SK-N-MC (cell line): Measurements from ENCODE around the gene PTPRN2.

ENCODE experiments used
- DNase-seq: peaks from one replicate; pipeline ENCODE4 v3.0.0-alpha.2; 2011; ENCODE audit warnings: low read depth, low spot score
- H3K27ac ChIP-seq: fragments of 200-600 bp; sonication (generic); 2 replicates; pipeline ENCODE4 v1.5.1; 2016; ENCODE audit warnings: mixed run types
- H3K36me3 ChIP-seq: fragments of 200-600 bp; sonication (generic); 2 replicates; pipeline ENCODE4 v1.6.1; 2017; ENCODE audit warnings: antibody characterized with exemption, low read length, mixed read lengths; ENCODE audit not compliant: insufficient read depth
- H3K4me3 ChIP-seq: fragments of 200-600 bp; sonication (generic); 2 replicates; pipeline ENCODE4 v1.5.1; 2016
- H3K9ac ChIP-seq: fragments of 200-600 bp; sonication (generic); 2 replicates; pipeline ENCODE4 v1.8.0; 2017; ENCODE audit warnings: mixed run types, mixed read lengths; ENCODE audit not compliant: insufficient read length
- H3K9me3 ChIP-seq: fragments of 200-600 bp; sonication (generic); 2 replicates; pipeline ENCODE4 v1.6.1; 2017; ENCODE audit warnings: low read depth, mild to moderate bottlenecking, antibody characterized with exemption, low read length, moderate library complexity, mixed read lengths
- EZH2 ChIP-seq: fragments of 200-600 bp; sonication (generic); IDR thresholded peaks from one replicate; pipeline ENCODE4 v1.6.1; 2017; ENCODE audit warnings: antibody characterized with exemption
- FOXP2 ChIP-seq: optimal IDR thresholded peaks from 2 replicates; pipeline ENCODE3; 2011; ENCODE audit warnings: mild to moderate bottlenecking, moderate library complexity; ENCODE audit not compliant: insufficient read depth; ENCODE audit errors: extremely low read length, control extremely low read depth
- POLR2AphosphoS5 ChIP-seq: IDR thresholded peaks from 2 replicates; pipeline ENCODE4 v1.6.1; 2012; ENCODE audit warnings: mild to moderate bottlenecking, low read depth, low read length, borderline replicate concordance

The PTPRN2 gene

DNA sequence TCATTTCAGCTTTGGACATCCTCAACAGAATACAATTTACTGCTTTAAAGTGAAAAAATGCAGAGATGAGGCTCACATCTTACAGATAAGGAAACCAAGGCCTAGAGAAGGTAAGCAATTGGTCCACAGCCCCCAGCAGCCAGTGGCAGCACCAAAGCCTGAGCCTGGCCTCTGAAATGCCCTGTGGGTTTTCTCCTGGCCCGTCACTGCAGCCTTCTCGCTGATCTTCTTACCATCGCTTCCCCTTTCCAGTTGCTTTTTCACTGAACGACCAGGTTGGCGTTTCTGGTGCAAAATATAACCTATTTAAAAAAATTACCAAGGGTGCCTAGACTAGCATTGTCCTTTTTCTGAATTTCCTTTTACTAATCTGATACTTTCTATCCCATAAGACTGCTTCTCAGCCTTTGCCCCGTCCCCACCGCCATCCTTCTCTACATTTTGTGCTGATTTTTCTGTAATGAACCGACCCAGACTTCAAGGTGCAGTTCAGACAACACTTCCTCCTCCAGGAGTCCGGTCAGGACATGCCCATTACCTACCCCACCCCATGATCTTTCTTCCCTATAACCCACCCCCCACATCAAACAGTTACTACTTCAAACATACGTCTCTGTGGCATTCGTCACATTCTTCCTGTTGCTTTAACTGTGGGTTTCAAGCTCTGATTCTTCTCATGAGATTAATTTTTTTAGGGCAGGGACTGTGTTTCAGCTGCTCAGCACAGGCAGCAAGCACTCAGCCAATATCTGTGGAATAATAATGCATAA is 961.5 kb downstream of the PTPRN2 start:
- Histone ChIP-seq H3K4me3 (no peak overlapping the region), H3K9me3 (no peaks in the 10 kb centered on the region), H3K36me3 (no peaks in the 10 kb centered on the region), H3K27ac (no peak overlapping the region), H3K9ac (no peak overlapping the region)
- DNase-seq, result no peak
- TF ChIP-seq EZH2 (no peak), FOXP2 (no peak), POLR2AphosphoS5 (no peak)

DNA sequence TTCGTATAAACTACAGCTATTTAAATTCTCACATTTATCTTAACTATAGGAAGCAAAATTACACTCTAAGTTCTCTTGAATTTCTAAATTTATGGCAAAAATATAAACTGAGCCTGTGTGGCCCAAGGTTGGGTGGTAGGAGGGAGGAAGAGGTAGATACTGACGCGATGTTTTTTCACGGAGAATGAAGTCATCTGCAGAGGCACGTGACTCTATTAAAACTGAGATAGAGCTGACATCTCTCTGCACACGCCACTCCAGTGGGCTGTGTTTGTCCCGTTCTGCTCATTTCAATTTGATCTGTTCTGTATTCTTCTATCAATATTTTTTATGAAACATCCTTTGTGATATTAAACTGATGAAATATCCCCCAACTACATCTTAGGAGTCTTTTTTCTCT is 964.1 kb downstream of the PTPRN2 start:
- H3K9me3 ChIP-seq, result no peaks in the 10 kb centered on the region
- H3K27ac ChIP-seq, result no peak overlapping the region
- no peak for TF ChIP-seq POLR2AphosphoS5
- TF ChIP-seq EZH2, result no peak
- no peak for TF ChIP-seq FOXP2
- H3K9ac ChIP-seq, result no peak overlapping the region
- no peak for DNase-seq
- H3K4me3 ChIP-seq, result no peak overlapping the region
- H3K36me3 ChIP-seq, result no peaks in the 10 kb centered on the region

DNA sequence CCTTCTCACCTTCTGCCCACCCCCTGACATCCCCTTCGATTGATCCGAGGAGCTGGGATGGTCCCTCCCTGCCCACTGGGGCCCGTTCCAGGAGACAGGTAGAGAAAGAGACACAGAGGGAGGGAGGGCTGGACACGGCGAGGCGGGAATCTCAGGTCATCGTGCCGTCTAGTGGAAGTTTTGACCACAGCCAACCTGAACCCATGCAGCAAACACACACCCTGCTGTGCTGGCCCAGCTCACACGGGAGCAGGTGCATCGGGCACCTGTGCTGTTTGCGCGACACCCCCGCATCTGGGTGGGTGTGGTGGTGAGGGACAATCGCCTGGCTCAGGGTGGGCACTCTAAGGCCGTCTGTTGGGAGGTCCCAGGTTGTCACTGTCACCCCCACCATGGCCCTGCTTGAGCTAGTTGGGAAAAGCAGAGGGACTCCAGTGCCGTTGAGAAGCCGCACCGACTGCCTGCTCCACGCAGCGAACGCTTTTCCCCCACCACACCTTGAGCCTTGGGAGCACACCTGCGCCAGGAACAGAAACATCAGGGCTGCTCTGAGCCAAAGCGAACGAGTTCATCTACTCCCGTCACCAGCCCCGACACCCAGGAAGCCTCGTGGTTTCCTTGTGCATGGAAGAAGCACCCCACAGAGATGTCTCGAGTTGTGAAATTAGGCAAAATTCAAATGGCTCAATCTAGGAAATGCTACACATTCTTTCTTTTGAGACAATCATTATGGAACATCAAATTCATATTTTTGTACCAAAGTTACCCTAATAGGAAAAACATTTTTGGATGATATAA is 965.0 kb downstream of the PTPRN2 start:
- Histone ChIP-seq H3K9ac (no peak overlapping the region), H3K9me3 (no peaks in the 10 kb centered on the region), H3K4me3 (no peak overlapping the region), H3K27ac (no peak overlapping the region), H3K36me3 (no peaks in the 10 kb centered on the region)
- no peak for TF ChIP-seq EZH2
- TF ChIP-seq FOXP2, result no peak
- TF ChIP-seq POLR2AphosphoS5, result no peak
- no peak for DNase-seq

DNA sequence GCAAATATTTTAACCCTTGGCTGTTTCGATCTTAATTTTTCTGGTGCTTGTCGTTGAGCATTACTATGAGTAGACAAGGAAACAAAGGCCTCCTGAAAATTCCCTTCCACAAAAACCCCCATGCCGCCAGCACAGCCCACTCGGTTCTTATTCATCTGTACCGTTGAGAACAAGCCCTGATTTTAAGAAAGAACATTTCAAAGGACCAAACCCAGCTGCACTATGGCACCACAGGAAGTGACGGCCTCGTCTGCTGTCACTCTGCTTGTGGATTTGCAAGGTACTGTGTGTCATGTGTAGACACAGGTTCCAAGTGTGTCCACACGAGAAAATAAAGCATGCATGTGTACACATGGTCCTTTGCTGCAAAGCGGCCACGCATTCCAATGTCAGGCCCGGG is 965.6 kb downstream of the PTPRN2 start:
- TF ChIP-seq POLR2AphosphoS5, result no peak
- TF ChIP-seq EZH2, result peak; percentile 21
- TF ChIP-seq FOXP2, result no peak
- no peaks in the 10 kb centered on the region for H3K9me3 ChIP-seq
- H3K36me3 ChIP-seq, result no peaks in the 10 kb centered on the region
- DNase-seq, result no peak
- H3K4me3 ChIP-seq, result no peak overlapping the region
- no peak overlapping the region for H3K27ac ChIP-seq
- H3K9ac ChIP-seq, result no peak overlapping the region

DNA sequence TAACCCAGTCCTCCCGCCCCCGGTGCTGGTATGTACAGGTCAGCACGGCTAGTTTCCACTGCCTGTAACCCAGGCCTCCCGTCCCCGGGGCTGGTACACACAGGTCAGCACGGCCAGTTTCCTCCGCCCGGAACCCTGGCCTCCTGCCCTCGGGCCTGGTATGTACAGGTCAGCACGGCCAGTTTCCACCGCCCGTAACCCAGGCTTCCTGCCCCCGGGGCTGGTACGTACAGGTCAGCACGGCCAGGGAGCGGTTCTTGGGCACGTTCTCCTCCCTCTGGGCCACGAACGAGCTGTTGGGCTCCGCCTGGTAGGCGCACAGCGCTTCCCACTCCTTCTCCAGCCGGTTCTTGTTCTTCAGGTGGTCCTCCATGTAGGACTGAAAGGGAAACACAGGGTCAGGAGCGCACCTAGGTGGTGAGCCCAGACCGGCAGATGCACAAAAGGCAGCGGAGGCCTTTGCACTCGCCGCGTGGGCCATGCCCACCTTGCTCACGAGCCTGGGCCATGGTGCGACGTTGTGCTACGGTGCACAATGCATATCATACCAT is 966.4 kb downstream of the PTPRN2 start:
- TF ChIP-seq FOXP2 (no peak), POLR2AphosphoS5 (no peak), EZH2 (no peak)
- no peaks in the 10 kb centered on the region for H3K9me3 ChIP-seq

DNA sequence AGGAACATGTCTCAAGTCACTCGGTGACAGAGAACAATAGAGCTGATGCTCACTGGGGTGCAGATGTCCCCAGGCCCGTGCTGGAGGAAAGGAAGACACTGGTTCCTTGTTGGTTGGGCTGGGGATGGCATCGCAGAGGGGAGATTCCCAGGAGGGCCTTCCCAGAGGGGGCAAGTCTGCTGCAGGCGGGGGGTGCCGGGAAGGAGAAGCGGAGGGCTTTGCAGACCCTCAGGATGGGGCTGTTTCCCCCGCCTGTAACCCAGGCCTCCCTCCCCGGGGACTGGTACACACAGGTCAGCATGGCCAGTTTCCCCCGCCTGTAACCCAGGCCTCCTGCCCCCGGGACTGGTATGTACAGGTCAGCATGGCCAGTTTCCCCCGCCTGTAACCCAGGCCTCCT is 967.0 kb downstream of the PTPRN2 start:
- no peak overlapping the region for H3K9ac ChIP-seq
- DNase-seq, result no peak
- H3K4me3 ChIP-seq, result no peak overlapping the region
- no peaks in the 10 kb centered on the region for H3K36me3 ChIP-seq
- H3K9me3 ChIP-seq, result no peaks in the 10 kb centered on the region
- no peak overlapping the region for H3K27ac ChIP-seq
- TF ChIP-seq EZH2 (no peak), FOXP2 (no peak), POLR2AphosphoS5 (no peak)

More for the DNA sequence above, 966.4 kb downstream of the PTPRN2 start:
- H3K36me3 ChIP-seq, result no peaks in the 10 kb centered on the region
- H3K27ac ChIP-seq, result no peak overlapping the region
- no peak for DNase-seq
- no peak overlapping the region for H3K4me3 ChIP-seq
- no peak overlapping the region for H3K9ac ChIP-seq

DNA sequence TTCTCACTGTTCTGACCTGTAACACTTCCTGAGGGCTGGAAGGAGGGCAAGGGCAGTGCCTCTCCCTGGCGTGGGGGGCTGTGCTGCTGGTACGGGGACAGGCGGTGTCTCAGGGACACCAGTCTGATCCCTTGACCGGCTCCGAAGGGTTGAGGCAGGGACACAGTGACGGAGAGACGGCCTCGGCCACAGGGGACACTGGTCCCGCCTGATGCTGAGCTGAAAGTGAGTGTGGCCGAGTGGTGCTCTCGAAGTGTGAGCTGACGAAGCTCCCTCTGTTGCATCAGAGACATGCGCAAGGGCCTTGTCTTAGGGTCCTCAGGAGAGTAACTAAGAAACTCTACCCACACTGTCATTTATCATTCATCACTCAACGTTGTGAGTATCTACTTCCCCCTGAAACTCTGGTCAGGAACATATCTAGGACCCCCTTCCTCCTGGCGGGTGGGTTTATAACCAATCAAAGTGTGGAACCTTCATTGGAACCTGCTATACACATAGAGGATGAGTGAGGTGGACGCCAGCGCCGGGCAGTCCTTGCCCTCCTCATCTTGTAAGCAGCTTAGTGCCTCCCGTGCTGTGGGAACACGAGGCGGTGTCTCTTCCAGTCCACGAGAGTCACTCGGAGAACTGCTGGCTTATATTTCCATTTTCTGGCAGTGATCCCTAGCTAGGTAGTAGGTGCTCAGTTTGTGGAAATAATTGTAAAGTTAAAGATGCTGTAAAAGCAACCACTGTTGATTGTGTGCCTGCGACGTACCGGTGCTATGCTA is 967.7 kb downstream of the PTPRN2 start:
- H3K9me3 ChIP-seq, result no peaks in the 10 kb centered on the region
- no peak for TF ChIP-seq POLR2AphosphoS5
- TF ChIP-seq EZH2, result no peak
- no peak for TF ChIP-seq FOXP2
- no peaks in the 10 kb centered on the region for H3K36me3 ChIP-seq
- no peak overlapping the region for H3K27ac ChIP-seq
- DNase-seq, result no peak
- H3K9ac ChIP-seq, result no peak overlapping the region
- no peak overlapping the region for H3K4me3 ChIP-seq

DNA sequence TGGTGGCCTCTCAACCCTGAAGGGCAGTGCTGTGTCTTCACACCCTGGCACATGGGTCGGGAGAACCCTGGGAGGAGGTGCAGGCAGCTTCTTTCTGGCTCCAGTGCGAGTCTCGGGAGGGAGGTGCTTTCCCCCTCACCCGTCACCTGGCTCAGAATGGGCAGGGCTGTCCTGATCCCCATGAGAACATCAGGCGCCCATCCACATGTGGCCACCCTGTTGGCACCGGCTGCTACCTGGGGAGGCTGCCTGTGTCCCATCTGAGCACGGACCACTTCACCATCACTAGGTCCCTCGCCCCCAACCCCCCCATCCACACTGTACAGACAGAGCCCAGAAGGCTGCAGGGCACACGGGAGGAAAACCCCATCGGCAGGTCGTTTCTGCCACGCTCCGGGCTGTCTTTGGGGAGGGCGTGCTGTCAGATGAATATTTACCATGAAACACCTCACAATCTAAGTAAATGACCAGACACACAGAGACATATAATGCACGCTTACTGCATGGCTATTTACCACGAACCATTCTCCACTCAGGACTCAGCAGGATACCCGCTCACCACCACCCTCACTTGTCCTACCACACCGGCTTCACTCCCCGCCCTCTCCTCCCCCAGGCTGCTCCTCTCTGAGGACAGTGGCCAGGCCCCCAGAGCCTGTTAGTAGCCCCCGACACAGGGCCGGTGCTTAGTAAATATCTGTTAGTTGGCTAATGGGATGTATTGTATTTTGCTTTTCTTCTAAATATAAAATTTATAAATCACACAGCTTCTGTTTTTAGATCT is 968.6 kb downstream of the PTPRN2 start:
- H3K9ac ChIP-seq, result no peak overlapping the region
- no peak for TF ChIP-seq POLR2AphosphoS5
- no peak for TF ChIP-seq EZH2
- no peak for TF ChIP-seq FOXP2
- DNase-seq, result no peak
- no peak overlapping the region for H3K4me3 ChIP-seq
- no peaks in the 10 kb centered on the region for H3K9me3 ChIP-seq
- H3K27ac ChIP-seq, result no peak overlapping the region
- H3K36me3 ChIP-seq, result no peaks in the 10 kb centered on the region
